Measurements from ENCODE around the gene NPLOC4.
"Not testable (repeated sequence)": the region's sequence is repeated elsewhere in the genome, so short reads cannot be mapped to it uniquely, and the experiment has no call there.

The NPLOC4 gene

GRCh38 chr17:81682565-81683207 lies 45.8 kb upstream of the NPLOC4 start:
- TF ChIP-seq CTCF (IDR thresholded peaks at IDR 0.05) = no peak
- no peak for TF ChIP-seq ZFX (IDR thresholded peaks at IDR 0.05; ENCODE audit: borderline replicate concordance)
- peak overlapping the region; percentile 72 for H3K27ac ChIP-seq

GRCh38 chr17:81681672-81682071 lies 44.8 kb upstream of the NPLOC4 start:
- H3K27ac ChIP-seq = no peak overlapping the region
- TF ChIP-seq ZFX (IDR thresholded peaks at IDR 0.05; ENCODE audit: borderline replicate concordance) (no peak), CTCF (IDR thresholded peaks at IDR 0.05) (no peak)

- no peak overlapping the region for H3K27ac ChIP-seq
Observed at GRCh38 chr17:81680150-81680549, 43.2 kb upstream of the NPLOC4 start.

GRCh38 chr17:81676906-81677305 lies 40.0 kb upstream of the NPLOC4 start:
- no peak for TF ChIP-seq CTCF (IDR thresholded peaks at IDR 0.05)
- TF ChIP-seq ZFX (IDR thresholded peaks at IDR 0.05; ENCODE audit: borderline replicate concordance) = no peak
- H3K27ac ChIP-seq = no peak overlapping the region

More at GRCh38 chr17:81680150-81680549, 43.2 kb upstream of the NPLOC4 start:
- TF ChIP-seq CTCF (IDR thresholded peaks at IDR 0.05) (no peak), ZFX (IDR thresholded peaks at IDR 0.05; ENCODE audit: borderline replicate concordance) (no peak)

GRCh38 chr17:81675515-81676221 lies 38.8 kb upstream of the NPLOC4 start:
- TF ChIP-seq CTCF (IDR thresholded peaks at IDR 0.05) = peak; percentile 72
- H3K27ac ChIP-seq = not testable (repeated sequence)

GRCh38 chr17:81673561-81674258 lies 36.8 kb upstream of the NPLOC4 start:
- H3K27ac ChIP-seq = no peak overlapping the region
- TF ChIP-seq CTCF (IDR thresholded peaks at IDR 0.05) (no peak), ZFX (IDR thresholded peaks at IDR 0.05; ENCODE audit: borderline replicate concordance) (no peak)

GRCh38 chr17:81672954-81673353 lies 36.0 kb upstream of the NPLOC4 start:
- TF ChIP-seq ZFX (IDR thresholded peaks at IDR 0.05; ENCODE audit: borderline replicate concordance) (no peak), CTCF (IDR thresholded peaks at IDR 0.05) (no peak)
- no peak overlapping the region for H3K27ac ChIP-seq

All from 22Rv1 (cell line).